Spleen (tissue), 7 donors: Measurements from ENCODE around the gene PRUNE1.

Source experiments
- CTCF ChIP-seq, 11 experiments: fragments of 200-600 bp in 7 of 11; fragments of 450-650 bp in 4 of 11; sonication (generic) in 4 of 11; IDR thresholded peaks in 8 of 11; conservative IDR thresholded peaks in 3 of 11; 1 replicate in 7 of 11; 2 replicates in 4 of 11; pipeline versions ENCODE4 v1.4.0 to v1.8.0; 2016 to 2021; ENCODE audit warnings: antibody characterized with exemption in 11 of 11, inconsistent platforms in 4 of 11, mild to moderate bottlenecking in 1 of 11
- POLR2A ChIP-seq, 3 donors: fragments of 450-650 bp; IDR thresholded peaks; one replicate each; pipeline ENCODE4 v1.5.1; 2017; ENCODE audit warnings: antibody characterized with exemption in 3 of 3, mild to moderate bottlenecking in 1 of 3
- POLR2AphosphoS5 ChIP-seq, 3 donors: sonication (generic); formaldehyde crosslinking; IDR thresholded peaks; one replicate each; pipeline ENCODE4 v1.5.1; 2017; ENCODE audit warnings: antibody characterized with exemption in 3 of 3
- donor health status: DM: no; HTN: no; CAD: no; lungs with moderate emphysema.
- donor health status: DM: no; HTN: no; CAD: no.
- donor health status: DM: no; HTN: no; CAD: no.

GRCh38 chr1:151047591-151047924 is 39.3 kb downstream of the PRUNE1 start, which contains the start of gene C1orf56:
- TF ChIP-seq POLR2AphosphoS5 (IDR thresholded peaks at IDR 0.05) = peak; percentile 86 to 89 (median 88)
- TF ChIP-seq CTCF (IDR thresholded peaks at IDR 0.05 in 8 of 11, conservative IDR thresholded peaks at IDR 0.05 in 3 of 11) = no peak
- peak in 1 of 3 donors; percentile 12 for TF ChIP-seq POLR2A (IDR thresholded peaks at IDR 0.05)
